HEK293 (cell line): ENCODE measurements around the gene GSK3B.

Source experiments
- CTCF ChIA-PET: fragments of 350-600 bp; formaldehyde crosslinking; extraction: SDS; loops from one replicate; lab custom pipeline; 2021; ENCODE audit warnings: antibody characterized with exemption; lab: Yijun Ruan, JAX
- POLR2A ChIA-PET: fragments of 300-600 bp; formaldehyde crosslinking; extraction: SDS; loops from one replicate; lab custom pipeline; 2020; ENCODE audit warnings: antibody characterized with exemption, inconsistent platforms; lab: Yijun Ruan, JAX
- H3K27ac ChIP-seq: fragments of 200-500 bp; sonication (Bioruptor generic); 2 replicates; pipeline ENCODE4 v1.5.1; 2014; ENCODE audit warnings: low read depth, low read length, control low read depth, inconsistent platforms; ENCODE audit errors: extremely low read depth
- H3K36me3 ChIP-seq, 2 experiments: fragments of 200-500 bp in 1 of 2; sonication (Bioruptor generic) in 1 of 2; 1 replicate in 1 of 2; 2 replicates in 1 of 2; pipeline ENCODE4 v1.5.1; 2014 to 2017; ENCODE audit warnings: inconsistent platforms in 2 of 2, low read length in 2 of 2; ENCODE audit not compliant: control insufficient read depth in 2 of 2, insufficient read depth in 1 of 2
- H3K4me1 ChIP-seq: fragments of 200-500 bp; sonication (Bioruptor generic); 2 replicates; pipeline ENCODE4 v1.5.1; 2014; ENCODE audit warnings: mild to moderate bottlenecking, low read length, inconsistent platforms; ENCODE audit not compliant: control insufficient read depth, insufficient read depth
- H3K4me3 ChIP-seq: 2 replicates; pipeline ENCODE4 v1.5.1; 2011; ENCODE audit warnings: low read depth, mild to moderate bottlenecking, control low read depth, low read length, moderate library complexity
- H3K9me3 ChIP-seq: fragments of 200-500 bp; sonication (Bioruptor generic); 2 replicates; pipeline ENCODE4 v1.5.1; 2014; ENCODE audit warnings: low read depth, low read length, inconsistent platforms; ENCODE audit not compliant: control insufficient read depth, insufficient read depth
- KLF9 ChIP-seq: fragments of 450-650 bp; formaldehyde crosslinking; IDR thresholded peaks from 2 replicates; pipeline ENCODE4 v1.5.1; 2016; ENCODE audit warnings: missing biosample characterization, missing genetic modification characterization, low read depth
- ZBTB8A ChIP-seq: fragments of 450-650 bp; formaldehyde crosslinking; IDR thresholded peaks from 2 replicates; pipeline ENCODE4 v1.5.1; 2016; ENCODE audit warnings: missing biosample characterization, missing genetic modification characterization
- ZFP41 ChIP-seq: fragments of 450-650 bp; formaldehyde crosslinking; IDR thresholded peaks from 2 replicates; pipeline ENCODE4 v1.5.1; 2016; ENCODE audit warnings: missing biosample characterization, missing genetic modification characterization, borderline replicate concordance
- ZNF121 ChIP-seq: fragments of 450-650 bp; formaldehyde crosslinking; IDR thresholded peaks from 2 replicates; pipeline ENCODE4 v1.5.1; 2016; ENCODE audit warnings: missing biosample characterization, missing genetic modification characterization
- ZNF274 ChIP-seq, 2 experiments: fragments of 200-500 bp in 1 of 2; fragments of 450-650 bp in 1 of 2; sonication (Bioruptor generic) in 1 of 2; formaldehyde crosslinking in 1 of 2; IDR thresholded peaks; 2 replicates each; pipeline versions ENCODE4 v1.5.1 to v1.6.1; 2014 to 2016; ENCODE audit warnings: borderline replicate concordance in 1 of 2, inconsistent platforms in 1 of 2, low read length in 1 of 2, missing biosample characterization in 1 of 2, missing genetic modification characterization in 1 of 2
- ZNF341 ChIP-seq: fragments of 450-650 bp; formaldehyde crosslinking; IDR thresholded peaks from 2 replicates; pipeline ENCODE4; 2016; ENCODE audit warnings: low read depth, missing biosample characterization, missing genetic modification characterization
- ZNF354C ChIP-seq: fragments of 450-650 bp; formaldehyde crosslinking; IDR thresholded peaks from 2 replicates; pipeline ENCODE4 v1.5.1; 2016; ENCODE audit warnings: missing biosample characterization, missing genetic modification characterization, low read depth, borderline replicate concordance
- ZNF391 ChIP-seq: fragments of 450-650 bp; formaldehyde crosslinking; IDR thresholded peaks from 2 replicates; pipeline ENCODE4 v1.5.1; 2016; ENCODE audit warnings: low read depth, missing biosample characterization, missing genetic modification characterization, borderline replicate concordance
- ZNF404 ChIP-seq: fragments of 450-650 bp; formaldehyde crosslinking; IDR thresholded peaks from 2 replicates; pipeline ENCODE4 v1.5.1; 2017; ENCODE audit warnings: missing biosample characterization, missing genetic modification characterization
- ZNF426 ChIP-seq: fragments of 450-650 bp; formaldehyde crosslinking; IDR thresholded peaks from 2 replicates; pipeline ENCODE4 v1.5.1; 2017; ENCODE audit warnings: missing biosample characterization, missing genetic modification characterization, mild to moderate bottlenecking, inconsistent platforms, moderate library complexity
- ZNF449 ChIP-seq: fragments of 450-650 bp; formaldehyde crosslinking; IDR thresholded peaks from 2 replicates; pipeline ENCODE4 v1.5.1; 2017; ENCODE audit warnings: missing biosample characterization, mild to moderate bottlenecking, missing genetic modification characterization, moderate library complexity
- ZNF501 ChIP-seq: fragments of 450-650 bp; formaldehyde crosslinking; IDR thresholded peaks from 2 replicates; pipeline ENCODE4 v1.5.1; 2016; ENCODE audit warnings: missing biosample characterization, missing genetic modification characterization
- ZNF544 ChIP-seq: fragments of 450-650 bp; formaldehyde crosslinking; IDR thresholded peaks from 2 replicates; pipeline ENCODE4 v1.5.0; 2017; ENCODE audit warnings: missing biosample characterization, missing genetic modification characterization
- ZNF549 ChIP-seq: fragments of 450-650 bp; IDR thresholded peaks from 2 replicates; pipeline ENCODE4 v1.5.1; 2018; ENCODE audit warnings: missing biosample characterization, missing genetic modification characterization, mild to moderate bottlenecking, inconsistent platforms, moderate library complexity
- ZNF560 ChIP-seq: fragments of 450-650 bp; formaldehyde crosslinking; IDR thresholded peaks from 2 replicates; pipeline ENCODE4 v1.5.1; 2017; ENCODE audit warnings: missing biosample characterization, missing genetic modification characterization, borderline replicate concordance
- ZNF561 ChIP-seq: fragments of 450-650 bp; IDR thresholded peaks from 2 replicates; pipeline ENCODE4 v1.5.1; 2018; ENCODE audit warnings: missing biosample characterization, missing genetic modification characterization, borderline replicate concordance
- ZNF596 ChIP-seq: fragments of 450-650 bp; IDR thresholded peaks from 2 replicates; pipeline ENCODE4 v1.5.0; 2018; ENCODE audit warnings: missing biosample characterization, mild to moderate bottlenecking, missing genetic modification characterization, moderate library complexity
- ZNF600 ChIP-seq: fragments of 450-650 bp; formaldehyde crosslinking; IDR thresholded peaks from 2 replicates; pipeline ENCODE4 v1.5.1; 2016; ENCODE audit warnings: missing biosample characterization, missing genetic modification characterization
- ZNF629 ChIP-seq: fragments of 450-650 bp; formaldehyde crosslinking; IDR thresholded peaks from 2 replicates; pipeline ENCODE4 v1.5.1; 2017; ENCODE audit warnings: missing biosample characterization, missing genetic modification characterization
- ZNF660 ChIP-seq: fragments of 450-650 bp; IDR thresholded peaks from 2 replicates; pipeline ENCODE4 v1.5.1; 2018; ENCODE audit warnings: missing biosample characterization, mild to moderate bottlenecking, missing genetic modification characterization
- ZNF837 ChIP-seq: fragments of 450-650 bp; formaldehyde crosslinking; IDR thresholded peaks from 2 replicates; pipeline ENCODE4 v1.5.1; 2016; ENCODE audit warnings: missing biosample characterization, missing genetic modification characterization
- ZSCAN18 ChIP-seq: fragments of 450-650 bp; formaldehyde crosslinking; IDR thresholded peaks from 2 replicates; pipeline ENCODE4 v1.5.1; 2016; ENCODE audit warnings: missing biosample characterization, missing genetic modification characterization
- TF ChIP-seq, protein P1 (sequence below): fragments of 450-650 bp; formaldehyde crosslinking; IDR thresholded peaks from 2 replicates; pipeline ENCODE4 v1.5.1; 2016; ENCODE audit warnings: missing biosample characterization, missing genetic modification characterization
- TF ChIP-seq, protein P2 (sequence below): fragments of 450-650 bp; formaldehyde crosslinking; IDR thresholded peaks from 2 replicates; pipeline ENCODE4 v1.5.0; 2017; ENCODE audit warnings: missing biosample characterization, missing genetic modification characterization, borderline replicate concordance

The GSK3B gene

GRCh38 chr3:120033596-120033995, 60.7 kb downstream of the GSK3B start:
- H3K9me3 ChIP-seq: no peaks in the 10 kb centered on the region
- TF ChIP-seq ZNF660 (no peak), ZNF560 (no peak), ZNF501 (tag by site-specific recombination) (no peak), ZNF404 (tag by site-specific recombination) (no peak), ZNF426 (no peak), KLF9 (no peak)
- TF ChIP-seq, all 188 proteins: peak for 0
- H3K4me1 ChIP-seq: no peaks in the 10 kb centered on the region
- H3K27ac ChIP-seq: no peak overlapping the region
- POLR2A ChIA-PET: no interaction called here
- CTCF ChIA-PET: no interaction called here
- no peaks in the 10 kb centered on the region for H3K36me3 ChIP-seq
- H3K4me3 ChIP-seq: no peak overlapping the region

- Histone ChIP-seq H3K27ac (no peak overlapping the region), H3K4me1 (no peaks in the 10 kb centered on the region), H3K36me3 (no peaks in the 10 kb centered on the region), H3K9me3 (no peaks in the 10 kb centered on the region), H3K4me3 (no peak overlapping the region)
- POLR2A ChIA-PET: no interaction called here
- no peak for TF ChIP-seq ZNF544
- TF ChIP-seq, protein P1, sequence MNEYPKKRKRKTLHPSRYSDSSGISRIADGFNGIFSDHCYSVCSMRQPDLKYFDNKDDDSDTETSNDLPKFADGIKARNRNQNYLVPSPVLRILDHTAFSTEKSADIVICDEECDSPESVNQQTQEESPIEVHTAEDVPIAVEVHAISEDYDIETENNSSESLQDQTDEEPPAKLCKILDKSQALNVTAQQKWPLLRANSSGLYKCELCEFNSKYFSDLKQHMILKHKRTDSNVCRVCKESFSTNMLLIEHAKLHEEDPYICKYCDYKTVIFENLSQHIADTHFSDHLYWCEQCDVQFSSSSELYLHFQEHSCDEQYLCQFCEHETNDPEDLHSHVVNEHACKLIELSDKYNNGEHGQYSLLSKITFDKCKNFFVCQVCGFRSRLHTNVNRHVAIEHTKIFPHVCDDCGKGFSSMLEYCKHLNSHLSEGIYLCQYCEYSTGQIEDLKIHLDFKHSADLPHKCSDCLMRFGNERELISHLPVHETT: no peak
- no peak for TF ChIP-seq ZNF629
- TF ChIP-seq ZNF549 (tag by site-specific recombination): no peak
- TF ChIP-seq ZSCAN18 (tag by site-specific recombination): no peak
- TF ChIP-seq, protein P2, sequence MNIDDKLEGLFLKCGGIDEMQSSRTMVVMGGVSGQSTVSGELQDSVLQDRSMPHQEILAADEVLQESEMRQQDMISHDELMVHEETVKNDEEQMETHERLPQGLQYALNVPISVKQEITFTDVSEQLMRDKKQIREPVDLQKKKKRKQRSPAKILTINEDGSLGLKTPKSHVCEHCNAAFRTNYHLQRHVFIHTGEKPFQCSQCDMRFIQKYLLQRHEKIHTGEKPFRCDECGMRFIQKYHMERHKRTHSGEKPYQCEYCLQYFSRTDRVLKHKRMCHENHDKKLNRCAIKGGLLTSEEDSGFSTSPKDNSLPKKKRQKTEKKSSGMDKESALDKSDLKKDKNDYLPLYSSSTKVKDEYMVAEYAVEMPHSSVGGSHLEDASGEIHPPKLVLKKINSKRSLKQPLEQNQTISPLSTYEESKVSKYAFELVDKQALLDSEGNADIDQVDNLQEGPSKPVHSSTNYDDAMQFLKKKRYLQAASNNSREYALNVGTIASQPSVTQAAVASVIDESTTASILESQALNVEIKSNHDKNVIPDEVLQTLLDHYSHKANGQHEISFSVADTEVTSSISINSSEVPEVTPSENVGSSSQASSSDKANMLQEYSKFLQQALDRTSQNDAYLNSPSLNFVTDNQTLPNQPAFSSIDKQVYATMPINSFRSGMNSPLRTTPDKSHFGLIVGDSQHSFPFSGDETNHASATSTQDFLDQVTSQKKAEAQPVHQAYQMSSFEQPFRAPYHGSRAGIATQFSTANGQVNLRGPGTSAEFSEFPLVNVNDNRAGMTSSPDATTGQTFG (tag by site-specific recombination): no peak
- TF ChIP-seq ZFP41 (tag by site-specific recombination): no peak
- no peak for TF ChIP-seq ZNF274 (IDR thresholded peaks at IDR 0.05; ENCODE audit: low read length)
- TF ChIP-seq ZNF274 (tag by site-specific recombination; IDR thresholded peaks at IDR 0.05; ENCODE audit: borderline replicate concordance): no peak
- no peak for TF ChIP-seq ZNF660
- TF ChIP-seq ZBTB8A (tag by site-specific recombination): no peak
- no peak for TF ChIP-seq ZNF121 (tag by site-specific recombination)
- no peak for TF ChIP-seq ZNF837 (tag by site-specific recombination)
- TF ChIP-seq ZNF600 (tag by site-specific recombination): no peak
- TF ChIP-seq ZNF354C (tag by site-specific recombination): no peak
- TF ChIP-seq ZNF561 (tag by site-specific recombination): no peak
- no peak for TF ChIP-seq ZNF341 (tag by site-specific recombination)
- no peak for TF ChIP-seq ZNF596 (tag by site-specific recombination)
- TF ChIP-seq ZNF391 (tag by site-specific recombination): no peak
- TF ChIP-seq ZNF449: no peak
- CTCF ChIA-PET: no interaction called here
Measured at GRCh38 chr3:120031561-120031960, 62.7 kb downstream of the GSK3B start.
